ENCODE data around the gene SLC46A3.

DNA sequence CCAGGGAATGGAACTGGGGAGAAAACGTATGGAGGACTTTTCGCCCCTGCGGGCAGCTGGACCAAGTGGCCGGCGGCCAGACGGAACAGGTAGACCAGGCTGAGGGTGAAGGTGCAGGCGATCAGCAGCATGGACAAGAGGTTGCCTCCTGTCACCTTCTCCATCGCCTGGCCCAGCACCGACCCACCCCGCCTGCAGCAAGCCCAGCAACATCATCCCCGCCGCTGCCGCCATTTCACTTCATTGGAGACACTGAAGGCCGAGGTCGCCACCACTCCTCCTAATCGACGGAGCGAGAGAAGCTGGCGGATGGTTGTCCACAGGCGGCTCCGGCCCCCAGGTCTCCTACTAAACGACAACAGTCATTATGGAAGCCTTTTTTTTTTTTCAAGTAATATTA is 5.0 kb upstream of the SLC46A3 start:
- TF ChIP-seq, protein P1, sequence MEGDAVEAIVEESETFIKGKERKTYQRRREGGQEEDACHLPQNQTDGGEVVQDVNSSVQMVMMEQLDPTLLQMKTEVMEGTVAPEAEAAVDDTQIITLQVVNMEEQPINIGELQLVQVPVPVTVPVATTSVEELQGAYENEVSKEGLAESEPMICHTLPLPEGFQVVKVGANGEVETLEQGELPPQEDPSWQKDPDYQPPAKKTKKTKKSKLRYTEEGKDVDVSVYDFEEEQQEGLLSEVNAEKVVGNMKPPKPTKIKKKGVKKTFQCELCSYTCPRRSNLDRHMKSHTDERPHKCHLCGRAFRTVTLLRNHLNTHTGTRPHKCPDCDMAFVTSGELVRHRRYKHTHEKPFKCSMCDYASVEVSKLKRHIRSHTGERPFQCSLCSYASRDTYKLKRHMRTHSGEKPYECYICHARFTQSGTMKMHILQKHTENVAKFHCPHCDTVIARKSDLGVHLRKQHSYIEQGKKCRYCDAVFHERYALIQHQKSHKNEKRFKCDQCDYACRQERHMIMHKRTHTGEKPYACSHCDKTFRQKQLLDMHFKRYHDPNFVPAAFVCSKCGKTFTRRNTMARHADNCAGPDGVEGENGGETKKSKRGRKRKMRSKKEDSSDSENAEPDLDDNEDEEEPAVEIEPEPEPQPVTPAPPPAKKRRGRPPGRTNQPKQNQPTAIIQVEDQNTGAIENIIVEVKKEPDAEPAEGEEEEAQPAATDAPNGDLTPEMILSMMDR (IDR thresholded peaks at IDR 0.05; ENCODE audit: insufficient read depth, low read length): no peak
- no peak for TF ChIP-seq POLR2AphosphoS5 (IDR thresholded peaks at IDR 0.05; ENCODE audit: low read depth)

Measured in HL-60 (cell line).